ENCODE results near the gene TMPRSS5. TPM values are rescaled to one million over a fixed set of nuclear protein-coding genes. Genes with fewer than 3 reads are reported as not detected.
A peak's percentile ranks its signal among the peaks of the same experiment; 100 is the strongest.
"Not testable (repeated sequence)": the region's sequence is repeated elsewhere in the genome, so short reads cannot be mapped to it uniquely, and the experiment has no call there.

Gene TMPRSS5
- total RNA-seq: 0.14 and 0.17 TPM in 2 replicates

DNA sequence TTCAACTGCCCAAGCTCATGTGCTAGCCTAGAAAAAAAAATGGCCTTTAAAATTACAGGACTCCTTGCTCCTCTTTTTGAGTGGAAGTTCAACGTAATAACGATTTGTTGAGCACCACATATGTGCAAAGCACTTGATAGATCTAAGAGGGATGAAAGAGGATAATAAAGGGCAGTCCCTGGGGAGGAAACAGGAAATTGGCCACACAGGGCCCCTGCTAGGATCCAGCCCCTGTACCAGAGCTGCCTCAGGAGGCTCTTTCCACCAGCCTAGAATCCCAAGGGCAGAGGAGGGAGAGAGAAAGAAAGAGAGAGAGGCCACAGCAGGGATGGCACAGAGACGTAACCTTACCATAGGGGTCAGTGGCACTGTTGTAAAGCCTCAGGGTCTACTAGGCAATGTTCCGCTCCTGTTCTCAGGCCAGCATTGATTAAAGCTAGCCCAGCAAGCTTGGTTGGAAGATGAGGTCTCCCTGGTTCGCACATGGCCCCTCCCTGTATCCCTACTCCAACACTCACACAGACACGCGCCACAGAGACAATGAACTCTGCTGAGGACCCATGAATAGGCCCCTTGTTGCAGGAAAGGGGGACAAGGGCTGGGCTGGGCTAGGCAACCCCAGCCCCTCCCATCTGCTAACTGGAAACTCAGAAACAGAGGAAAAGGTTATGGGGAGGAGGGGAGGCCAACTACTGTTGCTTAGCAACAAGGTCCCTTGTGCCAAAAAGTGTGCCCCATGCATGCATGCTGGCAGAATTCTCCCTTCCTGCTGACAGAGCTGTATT lies at the start of gene TMPRSS5:
Gene TMPRSS5 (minus strand): TSS at position 438 of the 785 bp plus-strand sequence. CDS start 84 bp downstream, at position 354.
- no peak for DNase-seq

DNA sequence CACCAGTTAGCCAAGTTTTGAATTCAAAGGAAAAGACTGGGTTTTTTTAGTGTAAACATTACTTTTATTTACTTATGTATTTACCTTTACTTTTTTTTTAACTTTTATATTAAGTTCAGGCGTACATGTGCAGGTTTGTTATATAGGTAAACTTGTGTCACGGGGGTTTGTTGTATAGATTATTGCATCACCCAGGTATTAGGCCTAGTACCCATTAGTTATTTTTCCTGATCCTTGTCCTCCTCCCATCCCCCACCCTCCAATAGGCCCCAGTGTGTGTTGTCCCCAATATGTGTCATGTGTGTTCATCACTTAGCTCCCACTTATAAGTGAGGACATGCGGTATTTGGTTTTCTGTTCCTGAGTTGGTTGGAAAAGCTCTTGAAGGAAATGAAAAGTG lies 46.8 kb upstream of the TMPRSS5 start:
- no peak for DNase-seq

GRCh38 chr11:113736323-113736722 lies 30.2 kb upstream of the TMPRSS5 start:
- DNase-seq: no peak

DNA sequence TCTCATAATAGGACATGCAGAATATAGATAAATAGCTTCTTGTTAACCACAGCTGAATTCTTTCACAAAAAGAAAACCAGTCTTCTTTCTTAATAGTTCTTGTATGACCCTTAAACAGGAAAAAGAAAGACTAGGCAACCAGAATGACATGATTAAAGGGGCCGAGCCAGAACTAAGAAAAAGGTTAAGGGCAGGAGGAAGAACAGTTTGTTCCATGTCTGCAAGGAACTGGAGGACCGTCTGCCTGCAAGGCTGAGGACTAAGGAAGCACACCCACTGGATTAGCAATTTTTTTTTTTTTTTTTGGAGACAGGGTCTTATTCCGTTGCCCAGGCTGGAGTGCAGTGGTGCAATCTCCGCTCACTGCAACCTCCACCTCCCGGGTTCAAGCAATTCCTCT lies 26.0 kb upstream of the TMPRSS5 start:
- DNase-seq: no peak

DNA sequence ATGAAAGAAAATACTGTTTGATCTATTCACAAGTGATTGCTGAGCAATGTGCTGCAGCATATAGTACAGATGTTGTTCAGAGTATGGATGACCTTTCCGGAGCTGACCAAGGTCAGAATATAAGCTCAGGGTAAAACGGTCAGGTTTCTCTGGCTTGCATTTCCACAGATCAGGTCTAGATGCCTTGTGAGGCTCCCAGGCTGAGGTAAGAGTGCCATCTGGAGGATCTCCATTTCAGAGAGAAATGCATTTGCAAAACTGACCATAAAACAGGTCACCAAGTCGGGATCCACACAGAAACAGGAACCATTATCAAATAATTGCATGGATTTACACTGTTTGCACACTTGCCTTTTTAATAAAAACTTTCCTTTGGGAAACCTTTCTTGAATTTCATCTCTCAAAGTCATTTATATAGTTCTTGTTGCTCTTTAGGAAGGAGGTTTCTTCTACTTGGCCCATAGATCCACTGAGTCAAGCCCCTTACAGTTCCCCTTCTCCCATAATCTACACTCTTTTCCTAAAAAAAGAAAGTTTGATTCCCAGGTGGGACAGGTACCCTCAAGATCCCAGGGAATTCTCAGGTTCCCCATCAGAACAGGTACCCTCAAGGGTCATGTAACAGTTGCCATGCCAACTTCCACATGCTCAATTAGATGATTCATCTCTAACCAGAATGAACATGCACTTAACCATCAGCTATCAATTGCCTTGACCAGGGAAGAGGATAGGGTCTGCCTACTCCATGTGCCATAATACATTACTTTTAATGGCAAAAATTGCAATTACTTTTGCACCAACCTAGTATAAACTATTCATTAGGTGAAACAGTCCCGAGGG lies 25.0 kb upstream of the TMPRSS5 start:
- DNase-seq: peak; percentile 51

DNA sequence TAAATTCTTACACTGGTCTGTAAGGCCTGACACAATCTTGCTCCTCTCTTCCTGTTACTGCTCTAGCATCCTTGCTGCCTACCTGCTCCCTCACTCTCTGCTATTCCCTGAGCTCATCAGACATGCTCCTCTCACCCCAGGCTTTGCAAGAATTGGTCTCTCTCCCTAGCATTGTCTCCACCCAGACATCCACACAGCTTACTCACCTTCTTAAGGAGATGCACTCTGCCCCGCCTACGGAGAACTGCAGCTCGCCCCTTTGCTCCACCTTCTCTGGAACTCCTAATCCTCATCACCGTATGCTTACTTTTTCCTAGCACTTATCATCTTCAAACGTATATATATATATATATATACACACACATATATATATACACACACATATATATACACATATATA lies 23.3 kb upstream of the TMPRSS5 start:
- no peak for DNase-seq

- peak; percentile 15 for DNase-seq
Observed at GRCh38 chr11:113728814-113729213, 22.7 kb upstream of the TMPRSS5 start.

DNA sequence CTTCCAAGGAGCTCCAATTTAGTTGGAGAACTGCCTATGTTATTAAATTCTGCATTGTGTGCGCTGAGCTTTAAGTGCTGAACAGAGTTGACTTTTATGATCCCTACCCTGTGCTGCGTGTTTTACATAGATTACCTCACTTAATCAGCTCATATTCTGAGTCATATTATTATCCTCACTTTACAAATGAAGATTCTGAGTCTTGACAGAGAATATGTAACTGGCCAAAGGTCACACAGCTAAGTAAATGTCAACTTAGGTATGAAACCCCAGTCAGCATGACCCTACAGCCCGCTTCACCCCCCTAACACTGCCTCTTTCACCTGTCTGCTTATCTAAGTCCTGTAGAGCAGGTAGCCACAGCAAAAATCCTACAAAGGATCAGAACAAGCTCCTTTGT lies 19.8 kb upstream of the TMPRSS5 start:
- no peak for DNase-seq

GRCh38 chr11:113725407-113725806 lies 19.3 kb upstream of the TMPRSS5 start:
- no peak for DNase-seq

GRCh38 chr11:113724778-113725177 lies 18.7 kb upstream of the TMPRSS5 start:
- DNase-seq: no peak

- DNase-seq: no peak
Observed at GRCh38 chr11:113723787-113724186, 17.7 kb upstream of the TMPRSS5 start.

DNA sequence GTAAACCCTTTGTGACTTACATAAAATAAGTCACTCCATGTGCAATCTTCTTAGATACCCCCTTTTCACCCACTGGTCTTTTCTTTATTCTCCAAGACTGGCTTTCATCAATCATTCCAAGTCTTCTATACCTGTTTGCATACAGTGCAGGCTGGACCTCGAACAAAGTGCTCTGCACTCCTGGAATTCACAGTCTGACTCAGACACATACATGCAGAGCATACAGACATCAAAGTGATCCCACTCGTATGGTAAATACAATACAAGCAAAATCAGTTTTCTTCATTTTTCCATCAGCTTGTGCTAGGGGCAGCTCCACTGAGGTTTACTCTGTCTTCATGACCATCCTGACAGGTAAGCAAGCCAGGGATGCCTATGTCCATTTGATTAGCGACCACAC lies 16.8 kb upstream of the TMPRSS5 start:
- DNase-seq: no peak

- no peak for DNase-seq
Observed at GRCh38 chr11:113722221-113722620, 16.1 kb upstream of the TMPRSS5 start.

- no peak for DNase-seq
Observed at GRCh38 chr11:113721462-113722066, 15.5 kb upstream of the TMPRSS5 start.

GRCh38 chr11:113720478-113720877 lies 14.4 kb upstream of the TMPRSS5 start:
- DNase-seq: not testable (repeated sequence)

DNA sequence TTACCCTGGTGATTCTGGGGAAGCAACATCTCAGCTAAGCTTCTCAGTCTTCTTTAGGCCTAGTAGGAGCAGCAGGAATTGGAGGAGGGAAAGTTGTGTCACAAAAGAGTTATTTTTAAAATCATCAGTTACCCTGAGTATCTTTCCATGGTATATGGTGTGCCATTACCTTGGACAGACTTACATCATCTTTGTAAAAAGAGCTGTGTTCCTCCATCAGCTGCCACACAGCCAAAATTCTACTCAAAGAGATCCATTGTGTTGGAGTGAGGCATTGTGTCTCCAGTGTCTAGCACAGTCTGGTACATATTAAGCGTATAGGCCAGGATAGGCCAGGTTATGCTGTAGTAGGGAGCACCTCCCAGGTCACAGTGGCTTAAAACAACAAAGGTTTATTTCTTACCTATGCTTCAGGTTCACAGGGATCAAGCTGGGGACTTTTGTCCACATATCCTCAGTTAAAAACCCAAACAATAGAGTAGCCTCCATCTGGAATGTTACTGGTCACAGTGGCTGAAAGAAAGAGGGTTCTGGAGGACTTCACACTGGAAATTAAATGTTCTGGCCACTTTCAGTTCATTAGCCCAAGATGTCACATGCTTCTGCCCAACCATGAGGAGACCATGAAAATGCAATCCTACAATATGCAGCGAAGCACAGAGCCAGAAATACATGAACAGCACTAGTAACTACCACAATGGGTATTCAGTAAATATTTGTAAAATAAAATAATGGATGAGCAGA lies 9.9 kb upstream of the TMPRSS5 start:
- DNase-seq: no peak

- DNase-seq: no peak
Observed at GRCh38 chr11:113715273-113715672, 9.2 kb upstream of the TMPRSS5 start.

- DNase-seq: no peak
Observed at GRCh38 chr11:113710989-113711388, 4.9 kb upstream of the TMPRSS5 start.

- not testable (repeated sequence) for DNase-seq
Observed at GRCh38 chr11:113703551-113703950, 2.6 kb downstream of the TMPRSS5 start.

GRCh38 chr11:113701491-113701890 lies 4.6 kb downstream of the TMPRSS5 start:
- no peak for DNase-seq

DNA sequence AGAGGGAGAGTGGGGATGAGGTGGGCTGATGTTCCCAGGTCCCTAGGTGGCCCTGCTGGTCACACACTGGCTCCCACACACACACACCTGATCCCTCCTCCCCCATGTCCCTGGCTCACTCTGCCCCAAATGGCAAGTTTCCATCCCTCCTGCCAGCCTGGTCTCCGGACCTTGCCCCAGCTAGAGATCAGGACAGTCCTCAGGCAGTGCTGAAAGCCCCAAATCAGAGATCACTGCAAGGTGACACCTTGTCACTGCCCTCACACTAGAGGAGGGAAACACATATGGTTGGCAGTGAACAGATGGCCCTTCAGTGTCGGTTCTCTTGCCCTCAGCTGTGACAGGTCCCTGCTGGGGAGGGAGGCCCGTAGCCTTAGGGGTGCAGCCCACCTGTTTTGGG lies 7.6 kb downstream of the TMPRSS5 start:
- DNase-seq: no peak

DNA sequence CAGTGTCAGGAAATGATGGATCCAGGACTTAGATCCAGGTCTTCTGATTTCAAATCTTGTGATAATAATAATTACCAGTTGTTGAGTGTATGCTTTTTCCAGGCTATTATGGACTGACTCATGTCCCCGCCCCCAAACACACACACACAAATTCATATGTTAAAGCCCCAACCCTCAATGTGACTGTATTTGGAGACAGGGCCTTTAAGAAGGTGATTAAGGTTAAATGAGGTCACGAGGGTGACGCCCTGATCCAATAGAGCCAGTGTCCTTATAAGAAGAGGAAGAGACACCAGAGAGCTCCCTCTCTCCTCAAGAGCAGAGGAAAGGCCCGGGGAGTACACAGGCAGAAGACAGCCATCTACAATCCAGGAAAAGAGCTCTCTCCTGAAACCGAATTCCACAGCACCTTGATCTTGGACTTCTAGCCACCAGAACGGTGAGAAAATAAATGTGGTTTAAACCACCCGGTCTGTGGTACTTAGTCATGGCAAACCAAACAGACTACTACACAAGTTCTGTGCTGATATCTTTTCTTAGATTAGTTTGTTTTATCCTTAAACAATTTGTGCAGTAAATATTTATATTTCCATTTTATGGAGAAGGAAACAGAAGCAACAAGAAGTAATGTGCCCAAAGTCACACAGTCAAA lies 8.2 kb downstream of the TMPRSS5 start:
- no peak for DNase-seq
